KG1 (cell line): ENCODE measurements around the gene FAM186B.
"Not testable (repeated sequence)": the region's sequence is repeated elsewhere in the genome, so short reads cannot be mapped to it uniquely, and the experiment has no call there.

ENCODE experiments used
- DNase-seq: peaks from one replicate; lab custom pipeline; 2025; lab: John Stamatoyannopoulos, UW

FAM186B gene

GRCh38 chr12:49633703-49634345 is 28.4 kb upstream of the FAM186B start:
- no peak for DNase-seq

- DNase-seq = no peak
Observed at GRCh38 chr12:49632986-49633702, 27.7 kb upstream of the FAM186B start.

GRCh38 chr12:49632401-49632800 is 27.0 kb upstream of the FAM186B start:
- DNase-seq = no peak

GRCh38 chr12:49631336-49631907 is 26.0 kb upstream of the FAM186B start:
- no peak for DNase-seq

DNA sequence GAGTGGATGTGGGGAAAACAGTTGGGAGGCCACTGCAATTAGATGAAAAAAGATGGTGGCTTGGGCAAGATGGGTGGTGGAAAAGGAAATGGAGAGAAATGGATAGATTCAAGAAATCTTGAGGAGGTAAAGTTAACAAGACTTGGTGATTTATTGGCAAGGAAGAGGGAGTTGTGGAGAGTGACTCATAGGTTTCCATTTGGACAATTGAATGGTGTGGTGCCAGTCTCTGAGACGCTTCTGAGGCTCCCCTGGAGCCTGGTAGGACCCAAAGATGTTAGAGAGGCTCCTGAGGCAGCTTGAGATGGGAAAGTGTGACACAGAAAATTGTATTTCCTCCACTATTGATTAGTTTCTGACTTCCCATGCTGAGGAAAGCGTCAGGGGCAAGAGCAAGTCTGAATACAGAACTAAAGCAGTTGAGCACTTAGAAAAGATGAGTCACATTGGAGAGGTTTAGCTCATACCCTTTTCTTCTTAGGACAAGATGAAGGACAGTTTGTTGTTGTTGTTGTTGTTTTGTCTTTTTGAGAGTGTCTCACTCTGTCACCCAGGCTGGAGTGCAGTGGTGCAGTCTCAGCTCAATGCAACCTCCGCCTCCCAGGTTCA is 22.4 kb upstream of the FAM186B start:
- no peak for DNase-seq

GRCh38 chr12:49626836-49627235 is 21.4 kb upstream of the FAM186B start:
- no peak for DNase-seq

DNA sequence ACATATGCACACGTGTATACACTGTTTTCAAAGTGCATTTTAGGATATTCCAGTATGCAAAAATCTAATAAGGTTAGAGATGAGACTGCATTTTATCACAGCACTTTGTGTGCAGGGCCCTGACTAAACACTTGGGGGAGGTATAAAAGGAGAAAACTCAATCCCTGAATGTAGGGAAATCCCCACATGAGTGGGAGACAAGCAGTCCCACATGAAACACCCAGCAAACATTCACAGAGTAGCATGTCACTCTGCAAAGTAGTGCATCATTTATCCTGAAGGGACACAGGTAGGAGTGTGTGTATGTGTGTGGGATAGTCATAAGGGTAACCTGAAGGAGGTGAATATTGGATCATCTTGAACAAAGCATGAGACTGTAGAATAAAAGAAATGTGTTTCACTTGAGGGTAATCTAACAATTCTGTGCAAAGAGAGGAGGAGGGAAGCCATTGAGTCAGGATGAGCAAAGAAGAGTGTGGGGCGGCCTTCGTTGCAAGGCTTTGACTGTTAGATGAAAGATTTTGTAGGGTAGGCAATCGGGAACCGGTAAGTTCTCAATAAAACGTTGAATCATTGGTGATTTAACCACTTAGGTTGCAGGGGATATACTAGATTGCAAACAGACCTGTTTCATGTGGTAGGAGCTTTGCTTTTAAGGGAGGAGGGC is 20.9 kb upstream of the FAM186B start:
- no peak for DNase-seq

DNA sequence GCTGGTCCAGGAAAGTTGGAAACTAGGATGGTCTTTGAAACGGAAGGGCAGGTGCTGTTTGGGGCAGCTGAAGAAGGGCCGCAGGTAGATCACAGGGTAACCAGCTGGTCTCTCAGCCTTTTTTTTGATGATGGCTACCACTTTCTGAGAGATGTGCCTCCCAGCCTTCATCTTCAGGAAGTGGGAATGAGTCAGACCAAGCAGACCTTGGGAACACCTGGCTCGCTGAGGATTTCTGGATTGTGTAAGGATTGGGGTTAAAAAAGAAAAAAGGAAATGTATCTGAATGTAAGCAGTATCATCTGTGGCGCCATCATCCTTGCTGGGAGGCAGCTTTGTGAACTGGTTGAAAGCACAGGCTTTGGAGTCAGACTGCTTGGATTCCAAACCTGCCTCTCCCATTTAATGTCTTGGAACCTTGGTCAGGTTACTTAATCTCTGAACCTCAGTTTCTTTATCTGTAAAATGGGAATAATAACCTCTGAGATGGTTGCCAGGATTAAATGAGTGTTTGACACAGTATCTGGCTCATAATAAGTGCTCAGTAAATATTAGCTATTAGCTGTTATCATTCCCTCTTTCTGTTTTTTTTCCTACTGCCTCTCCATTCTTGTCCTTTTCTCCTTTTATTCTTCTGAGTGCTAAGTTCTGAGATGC is 19.6 kb upstream of the FAM186B start:
- DNase-seq = no peak

DNA sequence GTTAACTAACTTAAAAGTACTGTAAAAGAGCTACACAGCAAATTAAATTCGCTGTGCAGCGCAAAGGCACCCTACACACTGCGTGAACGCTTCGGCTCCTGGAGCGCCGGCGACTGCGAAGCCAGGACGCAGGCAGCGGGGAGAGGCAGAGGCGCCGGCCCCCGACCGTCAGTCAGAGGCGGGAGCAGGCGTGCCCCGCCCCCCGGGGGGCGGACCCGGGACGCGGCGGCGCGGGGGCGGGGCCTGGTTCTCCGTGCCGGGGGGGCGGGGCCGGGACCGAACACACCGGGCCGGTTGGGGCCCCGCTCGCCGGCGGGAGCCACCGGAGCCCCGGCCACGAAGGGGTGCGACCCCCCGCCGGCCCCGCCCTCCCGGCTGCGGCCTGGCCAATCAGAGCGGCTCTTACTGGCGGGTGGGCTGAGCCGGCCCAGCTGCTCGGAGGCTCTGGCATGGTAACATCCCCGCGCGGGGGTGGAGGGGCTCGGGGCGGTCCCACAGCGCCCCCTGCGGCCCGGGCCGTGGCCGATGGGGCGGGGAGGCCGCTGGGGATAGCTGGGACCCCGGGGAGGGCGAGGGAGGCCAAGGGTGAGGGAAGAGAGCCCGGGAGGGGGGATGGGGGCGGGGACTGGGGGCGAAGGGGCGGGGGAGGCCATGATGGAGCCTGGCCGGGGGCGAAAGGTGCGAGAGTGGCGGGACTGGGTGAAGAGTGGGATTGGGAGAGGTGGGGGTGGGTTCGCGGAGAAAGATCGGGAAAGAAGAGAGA is 17.9 kb upstream of the FAM186B start, which contains the start of gene PRPF40B:
Gene PRPF40B, plus strand, starts transcription at position 420 of the 763 bp plus-strand sequence. Its CDS starts 30 bp downstream, at position 450.
- DNase-seq = peak; percentile 67

DNA sequence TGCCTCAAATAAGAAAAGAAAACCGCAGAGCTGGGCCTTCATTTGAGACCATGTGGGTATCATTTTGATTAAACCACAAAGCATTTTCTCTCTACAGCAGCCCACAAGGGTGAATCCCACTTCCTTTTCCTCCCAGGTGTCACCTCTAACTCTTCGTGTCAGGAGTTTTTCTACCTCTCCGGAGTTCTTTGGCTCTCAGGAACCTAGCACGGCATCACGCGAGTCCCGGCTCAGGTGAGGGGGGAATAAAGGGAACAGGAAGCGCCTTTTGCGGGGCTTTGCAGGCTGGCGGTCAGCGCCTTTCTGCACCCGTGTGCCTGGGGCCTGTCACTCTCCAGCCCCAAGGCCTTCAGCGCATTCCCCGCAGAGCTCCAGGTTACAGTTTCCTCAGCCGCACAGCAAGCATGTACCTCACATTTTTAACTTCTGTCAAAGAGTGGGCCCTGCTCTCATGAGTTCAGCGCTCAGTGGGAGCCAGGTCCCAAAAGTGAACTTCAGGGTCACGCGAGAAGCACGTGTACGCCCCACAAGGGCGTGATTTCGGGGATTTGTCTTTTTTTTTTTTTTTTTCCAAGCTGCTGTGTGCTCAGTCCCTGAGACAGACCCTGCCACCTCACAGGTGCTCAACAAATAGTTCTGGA is 17.2 kb upstream of the FAM186B start:
- peak; percentile 63 for DNase-seq

DNA sequence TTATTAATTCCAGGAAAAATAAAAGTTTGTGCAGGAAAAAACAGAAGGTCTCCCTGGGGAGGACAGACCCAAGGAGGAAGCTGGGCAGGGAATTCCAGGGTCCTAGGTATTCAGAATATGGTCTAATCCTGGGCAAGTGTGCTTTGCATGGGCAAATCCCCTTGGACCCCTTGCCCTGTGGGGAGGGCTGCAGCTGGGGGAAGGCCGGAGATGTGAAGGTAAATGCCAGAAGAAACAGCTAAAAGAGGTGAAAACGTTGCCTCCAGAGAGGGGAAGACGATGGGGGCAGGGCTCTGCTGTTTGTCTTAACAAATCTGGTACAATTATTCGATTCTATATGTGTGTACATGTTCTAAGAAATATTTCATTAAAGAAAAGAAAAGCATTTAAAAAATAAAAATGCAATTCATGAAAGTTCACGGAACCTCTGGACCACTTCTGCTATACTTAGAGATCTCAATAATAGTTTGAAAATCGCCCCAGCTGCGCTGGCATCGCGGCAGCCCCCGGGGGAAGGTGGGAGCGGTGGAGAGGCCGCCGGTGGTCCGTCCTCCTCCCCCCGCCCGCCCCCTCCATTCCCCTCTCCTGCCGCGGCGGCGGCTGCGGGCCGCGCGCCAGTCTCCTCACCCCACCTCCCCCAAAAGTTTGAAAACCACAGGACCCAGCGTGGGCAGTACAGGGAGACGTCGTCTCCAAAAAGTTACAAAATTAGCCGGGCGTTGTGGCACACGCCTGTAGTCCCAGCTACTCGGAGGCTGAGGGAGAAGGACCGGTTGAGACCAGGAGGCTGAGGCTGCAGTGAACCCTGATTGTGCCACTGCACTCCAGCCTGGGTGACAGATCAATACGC is 16.4 kb upstream of the FAM186B start:
- no peak for DNase-seq

DNA sequence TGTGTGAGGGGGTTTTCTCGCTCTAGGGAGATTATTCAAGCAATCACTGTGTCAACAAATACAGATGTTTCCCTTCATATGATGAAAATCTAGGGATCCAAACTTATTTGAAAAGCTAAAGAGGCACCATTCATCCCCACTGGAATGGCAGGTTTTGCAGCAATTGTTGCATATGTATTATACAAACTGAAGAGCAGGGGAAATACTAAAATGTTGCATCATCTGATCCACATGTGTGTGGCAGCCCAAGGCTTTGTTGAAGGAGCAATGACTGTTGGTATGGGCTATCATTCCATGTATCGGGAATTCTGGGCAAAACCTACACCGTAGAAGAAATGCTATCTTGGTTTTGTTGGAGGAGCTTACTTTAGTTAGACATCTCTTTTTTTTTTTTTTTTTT is 13.8 kb upstream of the FAM186B start:
- DNase-seq = no peak

- DNase-seq = no peak
Observed at GRCh38 chr12:49618576-49618975, 13.1 kb upstream of the FAM186B start.

GRCh38 chr12:49616533-49617219 is 11.2 kb upstream of the FAM186B start:
- no peak for DNase-seq

- DNase-seq = no peak
Observed at GRCh38 chr12:49615725-49616124, 10.3 kb upstream of the FAM186B start.

DNA sequence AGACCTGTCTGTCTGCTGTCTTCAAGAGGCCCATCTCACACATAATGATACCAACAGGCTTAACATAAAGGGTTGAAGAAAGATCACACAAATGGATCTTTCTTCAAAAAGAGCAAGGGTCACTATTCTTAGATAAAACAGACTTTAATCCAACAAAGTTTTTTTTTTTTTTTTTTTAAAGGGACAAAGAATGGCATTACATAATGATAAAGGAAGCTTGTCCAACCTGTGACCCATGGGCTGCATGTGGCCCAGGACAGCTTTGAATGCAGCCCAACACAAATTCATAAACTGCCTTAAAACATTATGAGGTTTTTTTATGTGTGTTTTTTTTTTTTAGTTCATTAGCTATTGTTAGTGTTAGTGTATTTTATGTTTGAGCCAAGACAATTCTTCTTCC is 6.8 kb upstream of the FAM186B start:
- no peak for DNase-seq

DNA sequence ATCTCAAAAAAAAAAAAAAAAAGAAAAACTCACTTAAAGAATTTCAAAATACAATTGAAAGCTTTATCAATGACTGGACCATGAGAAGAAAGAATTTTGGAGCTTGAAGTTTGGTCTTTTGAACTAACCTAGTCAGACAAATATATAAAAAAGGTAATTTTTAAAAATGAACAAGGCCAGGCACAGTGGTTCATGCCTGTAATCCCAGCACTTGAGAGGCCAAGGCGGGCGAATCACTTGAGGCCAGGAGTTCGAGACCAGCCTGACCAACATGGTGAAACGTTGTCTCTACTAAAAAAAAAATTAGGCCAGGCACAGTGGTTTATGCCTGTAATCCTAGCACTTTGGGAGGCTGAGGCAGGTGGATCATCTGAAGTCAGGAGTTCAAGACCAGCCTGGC is 5.3 kb upstream of the FAM186B start:
- not testable (repeated sequence) for DNase-seq

DNA sequence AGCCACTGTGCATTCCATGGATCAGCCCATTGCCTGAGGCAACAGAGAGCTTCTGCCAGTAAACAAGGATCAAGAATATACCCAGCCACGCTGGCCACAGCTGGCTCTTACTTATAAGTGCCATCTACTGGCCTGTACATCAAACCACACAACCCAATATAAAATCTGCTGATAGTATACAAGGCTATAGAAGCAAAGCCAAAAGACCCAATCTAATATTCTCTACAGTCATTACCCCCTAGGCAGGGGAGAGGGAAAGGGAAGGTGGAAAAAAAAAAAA is 4.4 kb upstream of the FAM186B start:
- no peak for DNase-seq
